Stimulated activated naive CD8-positive, alpha-beta T cell treated with anti-CD3 and anti-CD28 coated beads, Interleukin-15, Interleukin-2, amounts not matched to agents 100 ng/mL and 50 ng/mL, for 24 hours (primary cell): ENCODE measurements around the gene PATJ.
"Not testable (repeated sequence)": the region's sequence is repeated elsewhere in the genome, so short reads cannot be mapped to it uniquely, and the experiment has no call there.

Experiments used
- H3K27ac Mint-ChIP-seq: one replicate; pipeline ENCODE4 v1.8.0; 2021; ENCODE audit warnings: mild to moderate bottlenecking, mixed read lengths
- H3K27me3 Mint-ChIP-seq: one replicate; pipeline ENCODE4 v1.8.0; 2021; ENCODE audit warnings: mixed read lengths
- H3K36me3 Mint-ChIP-seq: one replicate; pipeline ENCODE4 v1.8.0; 2021; ENCODE audit warnings: low read depth, mixed read lengths
- H3K4me1 Mint-ChIP-seq: one replicate; pipeline ENCODE4 v1.8.0; 2021; ENCODE audit warnings: low read depth, mixed read lengths
- H3K4me3 Mint-ChIP-seq: one replicate; pipeline ENCODE4 v1.8.0; 2021; ENCODE audit warnings: mild to moderate bottlenecking, mixed read lengths
- H3K9me3 Mint-ChIP-seq: one replicate; pipeline ENCODE4 v1.8.0; 2021; ENCODE audit warnings: mixed read lengths

PATJ gene

DNA sequence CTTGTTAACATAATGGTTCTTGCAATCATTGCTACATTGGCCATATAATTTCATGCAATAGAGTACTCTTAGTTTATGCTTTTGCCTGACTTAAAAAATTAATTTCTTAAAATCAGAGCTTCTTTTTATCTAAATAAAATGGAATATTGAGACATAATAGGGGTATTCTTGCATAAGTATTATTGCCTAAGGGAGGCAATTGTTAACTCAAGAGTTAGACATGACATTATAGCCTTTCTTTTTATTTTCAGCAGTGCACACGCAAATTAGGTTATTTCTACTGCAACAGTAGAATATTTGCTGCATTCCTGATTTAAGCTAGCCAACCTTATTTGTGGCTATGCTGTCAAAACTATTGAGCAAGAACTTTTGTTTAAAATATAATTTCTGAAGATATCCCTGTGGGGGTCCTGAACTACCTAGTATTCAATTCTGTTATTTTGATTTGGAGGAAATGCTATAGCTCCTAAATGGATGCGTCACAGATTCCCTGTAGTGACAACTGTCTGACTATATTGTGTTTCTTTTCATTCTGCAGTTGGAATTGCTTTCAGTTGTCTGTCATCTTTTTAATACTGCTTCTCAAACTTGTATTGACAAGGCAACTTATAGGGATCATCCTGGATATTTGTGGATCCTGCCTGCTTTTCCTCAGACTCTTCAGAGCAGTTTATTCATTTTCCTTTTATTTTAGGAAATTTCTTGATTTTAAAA lies 211.0 kb downstream of the PATJ start:
- no peak overlapping the region for H3K27ac Mint-ChIP-seq
- H3K27me3 Mint-ChIP-seq = no peaks in the 10 kb centered on the region
- no peaks in the 10 kb centered on the region for H3K36me3 Mint-ChIP-seq
- no peaks in the 10 kb centered on the region for H3K9me3 Mint-ChIP-seq
- H3K4me3 Mint-ChIP-seq = no peak overlapping the region
- no peaks in the 10 kb centered on the region for H3K4me1 Mint-ChIP-seq

DNA sequence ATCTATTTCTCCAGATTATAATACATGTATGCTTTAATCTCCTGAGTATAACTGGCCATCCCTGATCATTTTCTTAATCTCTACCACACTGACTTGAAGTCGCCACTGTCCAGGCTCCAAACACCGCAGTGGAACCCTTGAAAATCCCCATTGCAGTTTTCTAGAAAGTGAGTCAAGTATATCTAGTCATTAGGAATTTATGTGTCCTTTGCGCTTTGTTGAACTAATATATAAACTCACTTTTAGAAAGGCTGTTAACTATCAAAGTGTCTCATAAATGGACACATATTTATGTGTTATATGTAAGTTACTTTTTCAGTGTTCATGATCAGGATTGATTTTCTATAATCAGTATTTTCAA lies 211.5 kb downstream of the PATJ start:
- H3K9me3 Mint-ChIP-seq = no peaks in the 10 kb centered on the region
- H3K4me3 Mint-ChIP-seq = no peak overlapping the region
- no peak overlapping the region for H3K27ac Mint-ChIP-seq
- H3K27me3 Mint-ChIP-seq = no peaks in the 10 kb centered on the region
- no peaks in the 10 kb centered on the region for H3K4me1 Mint-ChIP-seq
- H3K36me3 Mint-ChIP-seq = no peaks in the 10 kb centered on the region

DNA sequence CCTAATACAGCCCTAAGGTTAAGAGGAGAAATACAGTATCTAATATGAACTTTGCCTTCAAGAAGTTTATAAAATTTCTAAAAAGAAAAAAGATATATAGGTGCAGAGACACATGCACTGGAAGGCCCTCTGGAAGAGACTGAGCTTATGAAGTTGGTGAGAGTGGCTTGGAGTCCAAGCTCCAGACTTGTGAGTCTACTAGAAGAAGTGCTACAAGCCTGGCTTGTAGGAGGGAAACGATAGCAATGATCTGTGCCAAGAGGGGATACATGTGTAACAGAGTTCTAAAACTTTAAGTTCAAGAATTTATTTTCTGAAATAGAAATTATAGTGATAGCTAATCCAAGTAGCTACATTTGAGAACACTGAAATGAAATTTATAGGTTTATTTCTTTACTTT lies 213.0 kb downstream of the PATJ start:
- Mint-ChIP-seq H3K36me3 (no peaks in the 10 kb centered on the region), H3K9me3 (no peaks in the 10 kb centered on the region), H3K27ac (no peak overlapping the region), H3K4me1 (no peaks in the 10 kb centered on the region), H3K27me3 (no peaks in the 10 kb centered on the region), H3K4me3 (no peak overlapping the region)

DNA sequence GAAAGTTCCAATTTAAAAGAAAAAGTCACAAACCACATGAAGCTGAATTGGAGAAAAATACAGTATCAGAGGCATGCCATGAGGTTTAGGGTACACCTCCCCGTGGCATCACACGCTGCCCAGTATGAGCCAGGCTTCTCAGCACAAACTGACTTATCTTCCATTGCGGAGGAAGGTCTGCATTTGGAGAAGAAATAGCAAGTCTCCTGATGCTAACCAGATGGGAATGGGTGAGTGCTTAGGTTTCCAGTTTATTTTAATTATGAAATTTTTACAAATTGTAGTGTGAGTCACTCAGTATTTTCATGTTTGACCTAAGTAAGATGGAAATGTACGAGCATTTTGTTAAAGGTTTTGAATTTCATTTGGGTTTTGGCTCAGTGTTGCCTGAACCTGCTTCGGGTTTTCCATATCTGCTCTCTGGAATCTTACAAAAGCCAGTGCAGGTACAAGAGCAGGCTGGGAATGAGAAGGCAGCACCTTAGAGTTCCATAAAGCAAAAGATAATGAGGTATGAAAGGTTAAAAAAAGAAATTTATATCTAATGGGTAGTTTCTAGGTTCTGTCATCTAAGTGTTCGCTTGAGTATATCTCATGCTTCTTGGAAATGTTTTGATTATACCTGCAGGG lies 213.9 kb downstream of the PATJ start:
- H3K4me3 Mint-ChIP-seq = no peak overlapping the region
- H3K36me3 Mint-ChIP-seq = peaks cover 1% of the 10 kb centered on the region
- H3K27me3 Mint-ChIP-seq = no peaks in the 10 kb centered on the region
- no peaks in the 10 kb centered on the region for H3K9me3 Mint-ChIP-seq
- no peak overlapping the region for H3K27ac Mint-ChIP-seq
- no peaks in the 10 kb centered on the region for H3K4me1 Mint-ChIP-seq

DNA sequence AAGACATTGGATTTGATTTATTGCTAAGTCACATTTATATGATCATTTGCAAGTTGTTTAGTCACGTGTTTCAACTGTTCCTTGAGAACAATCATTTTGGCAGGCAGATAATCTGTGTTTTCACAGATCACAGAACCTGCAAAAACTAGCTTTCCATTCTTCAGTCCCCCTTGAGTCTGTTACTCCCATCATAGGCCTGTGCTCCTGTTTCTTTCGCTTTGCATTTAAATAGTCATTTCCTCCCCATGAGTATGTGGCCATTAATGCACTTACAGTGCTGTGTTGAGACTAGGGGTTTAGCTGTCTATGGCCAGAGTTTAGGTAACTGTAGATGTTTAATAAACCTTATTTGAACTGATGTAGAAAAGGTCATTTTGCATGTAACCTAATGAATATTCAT lies 214.5 kb downstream of the PATJ start:
- Mint-ChIP-seq H3K27ac (no peak overlapping the region), H3K4me3 (no peak overlapping the region), H3K27me3 (no peaks in the 10 kb centered on the region), H3K36me3 (peaks cover 5% of the 10 kb centered on the region), H3K4me1 (no peaks in the 10 kb centered on the region), H3K9me3 (no peaks in the 10 kb centered on the region)

DNA sequence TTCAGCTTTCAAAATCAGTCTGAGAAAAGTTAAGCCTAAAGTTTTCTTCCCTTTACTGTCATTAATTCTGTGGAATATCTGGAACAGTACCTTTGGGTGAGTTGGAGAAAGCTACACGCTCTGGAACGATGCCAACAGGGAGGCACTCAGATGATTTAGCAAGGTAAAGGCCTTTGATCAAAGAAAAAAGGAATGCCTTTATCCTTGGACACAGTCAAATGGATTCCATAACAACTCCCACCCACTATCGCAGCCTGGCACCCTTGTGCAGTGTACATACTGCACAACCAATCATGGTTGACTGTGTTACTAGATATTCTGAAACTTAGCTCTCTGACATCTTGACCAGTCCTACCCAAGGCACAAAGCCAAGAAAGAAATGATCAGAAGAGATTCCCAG lies 218.7 kb downstream of the PATJ start:
- peaks cover 5% of the 10 kb centered on the region for H3K36me3 Mint-ChIP-seq
- no peak overlapping the region for H3K27ac Mint-ChIP-seq
- no peaks in the 10 kb centered on the region for H3K9me3 Mint-ChIP-seq

DNA sequence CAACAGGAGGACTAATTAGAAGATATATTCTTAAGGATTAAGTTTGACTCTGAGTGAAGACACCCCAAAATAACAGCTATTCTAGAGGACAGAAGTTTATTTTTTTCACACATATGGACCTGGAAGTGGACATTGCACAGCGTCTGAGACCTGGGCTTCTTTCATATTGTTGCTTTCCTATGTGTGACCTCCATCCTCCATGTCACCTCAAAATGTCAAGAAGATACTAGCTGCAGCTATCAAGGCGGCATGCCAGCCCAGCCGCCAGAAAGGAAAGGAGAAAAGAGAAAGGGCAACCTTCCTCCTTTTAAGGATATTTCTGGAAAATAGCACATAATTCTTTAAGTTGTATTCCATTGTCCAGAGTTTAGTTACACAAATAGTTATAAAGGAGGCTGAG lies 220.4 kb downstream of the PATJ start:
- Mint-ChIP-seq H3K27me3 (no peaks in the 10 kb centered on the region), H3K4me3 (no peak overlapping the region), H3K36me3 (peaks cover 5% of the 10 kb centered on the region), H3K4me1 (no peaks in the 10 kb centered on the region), H3K27ac (no peak overlapping the region), H3K9me3 (no peaks in the 10 kb centered on the region)

More for the DNA sequence above, 218.7 kb downstream of the PATJ start:
- Mint-ChIP-seq H3K4me3 (no peak overlapping the region), H3K27me3 (no peaks in the 10 kb centered on the region), H3K4me1 (no peaks in the 10 kb centered on the region)

DNA sequence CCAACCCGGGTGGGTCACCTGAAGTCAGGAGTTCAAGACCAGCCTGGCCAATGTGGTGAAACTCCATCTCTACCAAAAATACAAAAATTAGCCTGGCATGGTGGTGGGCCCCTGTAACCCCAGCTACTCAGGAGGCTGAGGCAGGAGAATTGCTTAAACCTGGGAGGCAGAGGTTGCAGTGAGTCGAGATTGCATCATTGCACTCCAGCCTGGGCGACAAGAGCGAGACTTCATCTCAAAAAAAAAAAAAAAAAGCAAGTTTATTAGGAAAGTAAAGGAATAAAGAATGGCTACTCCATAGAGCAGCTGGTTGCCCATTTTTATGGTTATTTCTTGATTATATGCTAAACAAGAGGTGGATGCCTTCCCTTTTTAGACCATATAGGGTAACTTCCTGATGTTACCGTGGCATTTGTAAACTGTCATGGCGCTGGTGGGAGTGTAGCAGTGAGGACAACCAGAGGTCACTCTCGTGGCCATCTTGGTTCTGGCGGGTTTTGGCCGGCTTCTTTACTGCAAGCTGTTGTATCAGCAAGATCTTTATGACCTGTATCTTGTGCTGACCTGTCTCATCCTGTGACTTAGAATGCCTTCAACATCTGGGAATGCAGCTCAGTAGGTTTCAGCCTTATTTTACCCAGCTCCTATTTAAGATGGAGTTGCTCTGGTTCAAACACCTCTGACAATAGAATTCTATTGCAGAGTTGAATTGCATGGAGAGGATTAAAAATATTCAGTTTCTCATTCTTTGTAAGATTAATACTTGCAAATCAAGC lies 224.4 kb downstream of the PATJ start:
- not testable (repeated sequence) for H3K36me3 Mint-ChIP-seq, H3K27me3 Mint-ChIP-seq, H3K27ac Mint-ChIP-seq, H3K9me3 Mint-ChIP-seq, H3K4me1 Mint-ChIP-seq, H3K4me3 Mint-ChIP-seq

DNA sequence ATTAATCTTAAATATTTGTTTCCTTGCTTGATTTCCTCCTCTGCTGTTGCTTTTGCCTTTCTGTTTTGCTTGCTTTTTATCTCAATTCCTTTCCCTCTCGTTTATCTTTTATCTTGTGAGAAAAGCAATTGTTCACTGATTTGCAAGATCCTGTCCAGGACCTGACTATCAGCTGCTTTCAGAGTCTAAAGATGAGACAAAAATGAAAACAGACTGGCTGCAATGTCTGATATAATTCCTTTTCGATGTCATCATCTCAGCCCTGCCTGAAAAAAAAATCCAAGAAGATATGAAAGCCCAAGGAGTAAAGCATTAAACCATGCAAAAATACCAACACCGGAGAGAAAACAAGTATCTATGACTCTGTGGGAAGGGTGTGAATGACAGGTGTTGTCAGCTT lies 225.5 kb downstream of the PATJ start:
- Mint-ChIP-seq H3K36me3 (peaks cover 7% of the 10 kb centered on the region), H3K4me3 (no peak overlapping the region), H3K27me3 (no peaks in the 10 kb centered on the region), H3K27ac (no peak overlapping the region), H3K4me1 (no peaks in the 10 kb centered on the region), H3K9me3 (peaks cover 7% of the 10 kb centered on the region)

DNA sequence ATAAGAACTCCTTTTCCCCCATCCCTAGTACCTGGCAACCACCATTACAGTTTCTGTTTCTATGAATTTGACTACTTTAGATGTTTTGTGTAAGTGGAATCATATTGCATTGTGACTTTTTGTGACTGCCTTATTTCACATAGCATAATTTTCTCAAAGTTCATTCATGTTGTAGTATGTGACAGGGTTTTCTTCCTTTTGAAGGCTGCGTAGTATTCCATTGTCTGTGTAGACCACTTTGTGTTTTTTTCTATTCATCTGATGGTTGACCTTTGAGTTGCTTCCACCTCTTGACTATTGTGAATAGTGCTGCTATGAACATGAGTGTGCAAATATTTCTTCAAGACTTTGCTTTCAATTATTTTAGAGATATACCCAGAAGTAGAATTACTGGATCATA lies 226.6 kb downstream of the PATJ start:
- peaks cover 7% of the 10 kb centered on the region for H3K36me3 Mint-ChIP-seq

DNA sequence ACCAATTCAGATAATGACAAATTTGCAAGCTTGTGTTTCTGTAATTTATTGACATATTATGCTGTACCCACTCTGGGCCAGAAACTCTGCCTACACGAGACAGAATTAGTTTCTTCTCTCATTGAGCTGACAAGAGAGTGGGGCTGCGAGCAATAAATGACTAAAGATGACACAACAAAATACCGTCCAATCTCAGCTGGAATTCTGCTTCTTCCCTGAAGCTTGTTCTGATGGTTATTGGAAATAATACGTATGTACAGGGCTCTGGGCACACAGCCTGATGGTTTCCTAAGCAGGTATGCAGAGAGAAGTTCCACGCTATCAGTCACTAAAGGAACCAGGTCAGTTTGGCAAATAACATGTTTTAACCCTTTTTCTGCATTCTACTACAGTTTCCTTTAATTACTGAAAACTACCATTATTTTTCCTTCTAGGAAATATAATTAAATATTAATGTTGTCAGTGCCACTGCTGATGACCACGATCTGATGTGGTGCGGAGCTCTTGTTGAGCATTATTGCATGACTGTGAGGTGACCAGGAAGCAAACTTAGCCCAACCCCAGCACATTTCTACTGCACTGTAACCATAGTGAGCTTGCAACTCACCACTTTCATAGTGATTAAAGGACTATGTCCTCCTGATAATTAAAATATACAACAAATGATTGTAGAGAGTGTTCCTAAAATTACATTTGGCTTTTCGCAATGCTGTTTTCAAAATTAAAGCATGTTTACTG lies 231.0 kb downstream of the PATJ start:
- H3K4me1 Mint-ChIP-seq = no peaks in the 10 kb centered on the region
- no peak overlapping the region for H3K4me3 Mint-ChIP-seq
- no peaks in the 10 kb centered on the region for H3K27me3 Mint-ChIP-seq
- no peak overlapping the region for H3K27ac Mint-ChIP-seq
- peaks cover 7% of the 10 kb centered on the region for H3K9me3 Mint-ChIP-seq
- peaks cover 7% of the 10 kb centered on the region for H3K36me3 Mint-ChIP-seq

More for the DNA sequence above, 226.6 kb downstream of the PATJ start:
- no peaks in the 10 kb centered on the region for H3K27me3 Mint-ChIP-seq
- H3K9me3 Mint-ChIP-seq = peaks cover 7% of the 10 kb centered on the region
- H3K4me3 Mint-ChIP-seq = no peak overlapping the region
- no peaks in the 10 kb centered on the region for H3K4me1 Mint-ChIP-seq
- H3K27ac Mint-ChIP-seq = no peak overlapping the region

DNA sequence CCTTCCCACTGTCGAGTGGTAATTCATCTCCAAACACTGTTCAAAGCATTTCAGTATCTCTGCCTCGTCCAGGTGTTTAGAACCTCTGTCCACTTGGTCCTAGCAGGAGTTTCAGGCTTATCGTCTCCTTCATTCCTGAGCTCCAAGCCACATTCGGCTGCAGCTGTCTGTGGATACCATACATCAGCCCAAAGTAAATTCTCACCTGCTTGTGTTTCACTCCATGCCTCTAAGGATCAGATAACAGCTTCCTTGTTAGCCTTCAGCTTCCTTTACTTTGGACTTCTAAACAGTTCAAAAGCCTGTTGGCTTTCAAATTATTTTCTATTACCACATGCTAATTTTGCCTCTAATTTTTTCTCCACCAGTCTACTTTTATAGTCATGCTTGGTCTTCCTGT lies 233.4 kb downstream of the PATJ start:
- Mint-ChIP-seq H3K36me3 (no peaks in the 10 kb centered on the region), H3K27me3 (no peaks in the 10 kb centered on the region), H3K9me3 (no peaks in the 10 kb centered on the region), H3K4me1 (peaks cover 3% of the 10 kb centered on the region), H3K4me3 (no peak overlapping the region), H3K27ac (no peak overlapping the region)

DNA sequence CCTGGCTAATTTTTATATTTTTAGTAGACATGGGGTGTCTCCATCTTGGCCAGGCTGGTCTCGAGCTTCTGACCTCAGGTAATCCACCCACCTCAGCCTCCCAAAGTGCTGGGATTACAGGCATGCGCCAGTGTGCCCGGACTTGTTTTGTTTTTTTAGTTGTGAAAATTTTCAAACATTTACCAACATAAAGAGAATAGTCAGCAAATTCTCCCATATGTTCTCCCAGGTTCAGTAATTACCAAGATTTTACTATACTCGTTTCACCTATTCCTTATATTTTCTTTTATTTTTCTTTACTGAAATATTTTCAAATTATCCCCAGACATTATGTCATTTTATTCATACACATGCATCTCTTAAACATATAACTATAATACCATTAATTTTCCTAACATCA lies 234.3 kb downstream of the PATJ start:
- H3K27me3 Mint-ChIP-seq = no peaks in the 10 kb centered on the region
- no peak overlapping the region for H3K4me3 Mint-ChIP-seq
- H3K9me3 Mint-ChIP-seq = no peaks in the 10 kb centered on the region
- no peaks in the 10 kb centered on the region for H3K36me3 Mint-ChIP-seq
- peaks cover 6% of the 10 kb centered on the region for H3K4me1 Mint-ChIP-seq
- no peak overlapping the region for H3K27ac Mint-ChIP-seq

DNA sequence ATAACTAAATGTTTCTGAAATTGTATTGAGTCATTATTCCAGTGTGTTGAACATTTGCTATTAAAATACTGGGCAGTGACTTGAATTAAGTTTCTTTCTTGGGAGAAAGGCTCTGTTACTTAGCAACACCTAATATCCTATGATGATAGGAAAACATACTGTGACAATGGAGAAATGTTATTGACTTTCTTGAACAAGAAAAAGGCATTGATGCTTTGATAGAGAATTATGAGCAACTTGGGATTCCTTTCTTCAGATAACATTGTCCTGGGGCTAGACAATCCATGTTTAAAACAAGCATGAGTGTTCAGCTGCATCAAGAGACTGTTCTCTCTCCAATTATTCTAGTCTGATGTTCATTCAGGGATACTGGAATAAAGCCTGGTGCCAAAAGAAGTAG lies 236.5 kb downstream of the PATJ start:
- Mint-ChIP-seq H3K36me3 (no peaks in the 10 kb centered on the region), H3K9me3 (no peaks in the 10 kb centered on the region), H3K4me1 (peaks cover 6% of the 10 kb centered on the region), H3K4me3 (no peak overlapping the region), H3K27me3 (no peaks in the 10 kb centered on the region), H3K27ac (no peak overlapping the region)

DNA sequence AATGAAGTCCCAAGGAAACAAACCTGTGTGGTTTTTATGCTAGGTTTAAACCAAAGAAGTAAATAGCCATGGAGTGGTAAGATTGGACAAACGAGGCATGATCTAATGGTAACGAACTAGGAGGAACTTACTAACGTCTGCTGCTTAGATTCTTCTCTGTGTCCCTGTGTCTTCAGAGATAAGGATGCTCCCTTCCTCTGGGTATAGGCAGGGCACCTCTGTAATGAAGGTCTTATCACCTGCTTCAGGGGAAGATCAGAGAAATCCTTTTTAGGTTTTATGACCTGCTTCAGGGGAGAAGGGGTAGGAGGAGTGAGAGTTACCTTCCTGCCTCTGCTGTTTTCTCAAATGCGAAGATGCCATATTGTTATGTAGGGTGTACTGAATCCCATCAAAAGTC lies 237.4 kb downstream of the PATJ start:
- Mint-ChIP-seq H3K4me1 (peaks cover 6% of the 10 kb centered on the region), H3K4me3 (no peak overlapping the region), H3K9me3 (no peaks in the 10 kb centered on the region), H3K27ac (no peak overlapping the region), H3K36me3 (no peaks in the 10 kb centered on the region), H3K27me3 (no peaks in the 10 kb centered on the region)
